ENCODE measurements around the gene BOC. TPM values are rescaled to one million over a fixed set of nuclear protein-coding genes. Genes with fewer than 3 reads are reported as not detected.

The BOC gene
- total and polyA plus RNA-seq, 2 donors (not counting 3 experiments of a cell fraction or from before 2014, with no cell fraction given), result 0.07 TPM; not detected in 1

DNA sequence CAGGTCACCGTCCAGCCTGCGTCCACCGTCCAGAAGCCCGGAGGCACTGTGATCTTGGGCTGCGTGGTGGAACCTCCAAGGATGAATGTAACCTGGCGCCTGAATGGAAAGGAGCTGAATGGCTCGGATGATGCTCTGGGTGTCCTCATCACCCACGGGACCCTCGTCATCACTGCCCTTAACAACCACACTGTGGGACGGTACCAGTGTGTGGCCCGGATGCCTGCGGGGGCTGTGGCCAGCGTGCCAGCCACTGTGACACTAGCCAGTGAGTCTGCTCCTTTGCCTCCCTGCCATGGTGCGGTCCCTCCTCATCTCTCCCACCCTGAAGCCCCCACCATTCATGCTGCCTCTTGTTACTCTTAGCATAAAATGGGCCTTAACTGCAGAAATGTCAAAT lies 39.2 kb downstream of the BOC start:
- no peaks in the 10 kb centered on the region for H3K36me3 ChIP-seq (ENCODE audit: control insufficient read depth in 2 of 2, extremely low read depth in 1 of 2, insufficient read depth in 2 of 2, low read length in 2 of 2)
- intact Hi-C loops (cut with micrococcal nuclease) (no loop called here), dilution Hi-C loops (cut with MboI; ENCODE audit: extremely low pct_ligation_motif_present, low sequenced_read_pairs) (no loop called here)
- H3K4me1 ChIP-seq (ENCODE audit: control insufficient read depth, extremely low read depth, insufficient read depth, low read length), result no peaks in the 10 kb centered on the region
- FAIRE-seq, result no peak
- H3K4me2 ChIP-seq (ENCODE audit: insufficient read depth, low read length), result no peak overlapping the region
- no peak overlapping the region for H3K27ac ChIP-seq (ENCODE audit: insufficient read depth, low read depth, low read length)
- H3K79me2 ChIP-seq (ENCODE audit: control insufficient read depth, insufficient read depth, low read length), result no peaks in the 10 kb centered on the region
- CTCF ChIA-PET, result no interaction called here
- BruUV-seq (replicated peaks), result no TSS peak
- no peak for DNase-seq (ENCODE audit: low read depth, low spot score)
- peaks cover 9 to 20% of the 10 kb centered on the region in 2 experiments for H3K27me3 ChIP-seq (ENCODE audit: control insufficient read depth in 2 of 2, insufficient read depth in 2 of 2, low read length in 2 of 2)
- H3K9me1 ChIP-seq (replicated peaks; ENCODE audit: control insufficient read depth, extremely low read depth, insufficient read depth, low read length), result no peaks in the 10 kb centered on the region
- POLR2A ChIA-PET, result no interaction called here
- H4K20me1 ChIP-seq (replicated peaks; ENCODE audit: control insufficient read depth, extremely low read depth, insufficient read depth, low read length), result no peaks in the 10 kb centered on the region
- H3K4me3 ChIP-seq (replicated peaks in 1 of 3; ENCODE audit: insufficient read depth in 1 of 3, low read depth in 1 of 3, low read length in 3 of 3), result no peak overlapping the region
- TF ChIP-seq POLR2A (IDR thresholded peaks at IDR 0.05; ENCODE audit: low read depth, low read length) (no peak), EZH2 (IDR thresholded peaks at IDR 0.05; ENCODE audit: borderline replicate concordance, low read depth, low read length, severe bottlenecking) (no peak), FOS (IDR thresholded peaks at IDR 0.05; ENCODE audit: borderline replicate concordance, insufficient read depth, low read length) (no peak), MYC (IDR thresholded peaks at IDR 0.05; ENCODE audit: low read depth, low read length) (no peak), JUN (IDR thresholded peaks at IDR 0.05; ENCODE audit: borderline replicate concordance, insufficient read depth, insufficient read length, low read depth) (no peak), POLR2AphosphoS5 (IDR thresholded peaks at IDR 0.05; ENCODE audit: insufficient read depth, low read depth, low read length) (no peak), GATA2 (IDR thresholded peaks at IDR 0.05; ENCODE audit: insufficient read depth, insufficient read length, low read depth, low read length) (no peak)
- TF ChIP-seq, protein P1, sequence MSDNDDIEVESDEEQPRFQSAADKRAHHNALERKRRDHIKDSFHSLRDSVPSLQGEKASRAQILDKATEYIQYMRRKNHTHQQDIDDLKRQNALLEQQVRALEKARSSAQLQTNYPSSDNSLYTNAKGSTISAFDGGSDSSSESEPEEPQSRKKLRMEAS (IDR thresholded peaks at IDR 0.05; ENCODE audit: insufficient read depth, insufficient read length), result no peak
- TF ChIP-seq, protein P2, sequence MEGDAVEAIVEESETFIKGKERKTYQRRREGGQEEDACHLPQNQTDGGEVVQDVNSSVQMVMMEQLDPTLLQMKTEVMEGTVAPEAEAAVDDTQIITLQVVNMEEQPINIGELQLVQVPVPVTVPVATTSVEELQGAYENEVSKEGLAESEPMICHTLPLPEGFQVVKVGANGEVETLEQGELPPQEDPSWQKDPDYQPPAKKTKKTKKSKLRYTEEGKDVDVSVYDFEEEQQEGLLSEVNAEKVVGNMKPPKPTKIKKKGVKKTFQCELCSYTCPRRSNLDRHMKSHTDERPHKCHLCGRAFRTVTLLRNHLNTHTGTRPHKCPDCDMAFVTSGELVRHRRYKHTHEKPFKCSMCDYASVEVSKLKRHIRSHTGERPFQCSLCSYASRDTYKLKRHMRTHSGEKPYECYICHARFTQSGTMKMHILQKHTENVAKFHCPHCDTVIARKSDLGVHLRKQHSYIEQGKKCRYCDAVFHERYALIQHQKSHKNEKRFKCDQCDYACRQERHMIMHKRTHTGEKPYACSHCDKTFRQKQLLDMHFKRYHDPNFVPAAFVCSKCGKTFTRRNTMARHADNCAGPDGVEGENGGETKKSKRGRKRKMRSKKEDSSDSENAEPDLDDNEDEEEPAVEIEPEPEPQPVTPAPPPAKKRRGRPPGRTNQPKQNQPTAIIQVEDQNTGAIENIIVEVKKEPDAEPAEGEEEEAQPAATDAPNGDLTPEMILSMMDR (IDR thresholded peaks at IDR 0.05; ENCODE audit: extremely low read depth in 1 of 2, insufficient read depth in 1 of 2, low read depth in 1 of 2, low read length in 2 of 2), result no peak
- H2AFZ ChIP-seq (ENCODE audit: low read depth, low read length), result no peak overlapping the region
- H3K9me3 ChIP-seq (replicated peaks; ENCODE audit: control insufficient read depth, insufficient read depth, low read length), result no peaks in the 10 kb centered on the region
- H3K9ac ChIP-seq (replicated peaks; ENCODE audit: extremely low read depth, insufficient read depth, low read length), result no peak overlapping the region

Measured in endothelial cell of umbilical vein (primary cell).